Measurements from ENCODE around the gene CRIP3. TPM values are rescaled to one million over a fixed set of nuclear protein-coding genes. Genes with fewer than 3 reads are reported as not detected.

CRIP3 gene
- total and polyA plus RNA-seq, 4 donors = 1.1 to 9.5 (median 2.4) TPM

DNA sequence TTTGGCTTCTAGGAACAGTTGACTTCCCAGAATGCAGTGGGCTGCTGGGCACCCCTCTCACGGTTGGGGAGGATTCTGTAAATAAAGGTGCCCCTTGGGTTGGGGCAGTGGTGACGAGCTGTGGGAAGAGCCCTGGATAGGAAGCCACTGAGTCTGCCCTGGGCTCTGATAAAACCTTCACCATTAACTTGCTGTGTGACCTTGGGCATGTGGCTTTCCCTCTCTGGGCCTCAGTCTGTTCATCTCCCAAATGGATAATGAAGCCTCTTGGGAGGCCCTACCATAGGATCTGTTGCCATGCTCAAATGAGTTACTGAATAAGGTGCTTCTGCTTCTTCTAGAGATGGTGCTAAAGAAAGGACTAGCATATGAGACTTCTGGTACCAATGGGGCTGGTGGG is 3.7 kb downstream of the CRIP3 start:
- Histone ChIP-seq H3K27me3 (ENCODE audit: control insufficient read depth in 4 of 4, insufficient read depth in 4 of 4, low read length in 3 of 4) (no peaks in the 10 kb centered on the region), H3K36me3 (ENCODE audit: control insufficient read depth in 4 of 4, insufficient read depth in 3 of 4, low read depth in 1 of 4, low read length in 3 of 4) (peaks cover 5 to 19% (median 10%) of the 10 kb centered on the region in 4 donors), H3K27ac (ENCODE audit: low read depth in 1 of 2, low read length in 2 of 2) (no peak overlapping the region), H3K4me1 (ENCODE audit: control insufficient read depth in 4 of 4, insufficient read depth in 4 of 4, low read length in 3 of 4) (peaks cover 12 to 57% (median 42%) of the 10 kb centered on the region in 4 donors), H3K9me3 (ENCODE audit: control insufficient read depth in 4 of 4, low read length in 3 of 4) (no peaks in the 10 kb centered on the region), H3K9ac (ENCODE audit: low read depth in 1 of 2, low read length in 2 of 2) (no peak overlapping the region), H3K4me3 (ENCODE audit: low read depth in 1 of 3, low read length in 3 of 3) (no peak overlapping the region)
- TF ChIP-seq CTCF (IDR thresholded peaks at IDR 0.05; ENCODE audit: low read depth, low read length, missing input control) (no peak), JUND (IDR thresholded peaks at IDR 0.05) (no peak), HNF4A (conservative IDR thresholded peaks at IDR 0.05) (no peak), FOXA2 (IDR thresholded peaks at IDR 0.05) (no peak), TAF1 (conservative IDR thresholded peaks at IDR 0.05) (no peak)
- TF ChIP-seq, protein P1, sequence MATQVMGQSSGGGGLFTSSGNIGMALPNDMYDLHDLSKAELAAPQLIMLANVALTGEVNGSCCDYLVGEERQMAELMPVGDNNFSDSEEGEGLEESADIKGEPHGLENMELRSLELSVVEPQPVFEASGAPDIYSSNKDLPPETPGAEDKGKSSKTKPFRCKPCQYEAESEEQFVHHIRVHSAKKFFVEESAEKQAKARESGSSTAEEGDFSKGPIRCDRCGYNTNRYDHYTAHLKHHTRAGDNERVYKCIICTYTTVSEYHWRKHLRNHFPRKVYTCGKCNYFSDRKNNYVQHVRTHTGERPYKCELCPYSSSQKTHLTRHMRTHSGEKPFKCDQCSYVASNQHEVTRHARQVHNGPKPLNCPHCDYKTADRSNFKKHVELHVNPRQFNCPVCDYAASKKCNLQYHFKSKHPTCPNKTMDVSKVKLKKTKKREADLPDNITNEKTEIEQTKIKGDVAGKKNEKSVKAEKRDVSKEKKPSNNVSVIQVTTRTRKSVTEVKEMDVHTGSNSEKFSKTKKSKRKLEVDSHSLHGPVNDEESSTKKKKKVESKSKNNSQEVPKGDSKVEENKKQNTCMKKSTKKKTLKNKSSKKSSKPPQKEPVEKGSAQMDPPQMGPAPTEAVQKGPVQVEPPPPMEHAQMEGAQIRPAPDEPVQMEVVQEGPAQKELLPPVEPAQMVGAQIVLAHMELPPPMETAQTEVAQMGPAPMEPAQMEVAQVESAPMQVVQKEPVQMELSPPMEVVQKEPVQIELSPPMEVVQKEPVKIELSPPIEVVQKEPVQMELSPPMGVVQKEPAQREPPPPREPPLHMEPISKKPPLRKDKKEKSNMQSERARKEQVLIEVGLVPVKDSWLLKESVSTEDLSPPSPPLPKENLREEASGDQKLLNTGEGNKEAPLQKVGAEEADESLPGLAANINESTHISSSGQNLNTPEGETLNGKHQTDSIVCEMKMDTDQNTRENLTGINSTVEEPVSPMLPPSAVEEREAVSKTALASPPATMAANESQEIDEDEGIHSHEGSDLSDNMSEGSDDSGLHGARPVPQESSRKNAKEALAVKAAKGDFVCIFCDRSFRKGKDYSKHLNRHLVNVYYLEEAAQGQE (IDR thresholded peaks at IDR 0.05) = peak; percentile 69
- DNase-seq (ENCODE audit: low spot score) = no peak
- 66% methylated on average over 2 of the region's 2 CpGs for WGBS

DNA sequence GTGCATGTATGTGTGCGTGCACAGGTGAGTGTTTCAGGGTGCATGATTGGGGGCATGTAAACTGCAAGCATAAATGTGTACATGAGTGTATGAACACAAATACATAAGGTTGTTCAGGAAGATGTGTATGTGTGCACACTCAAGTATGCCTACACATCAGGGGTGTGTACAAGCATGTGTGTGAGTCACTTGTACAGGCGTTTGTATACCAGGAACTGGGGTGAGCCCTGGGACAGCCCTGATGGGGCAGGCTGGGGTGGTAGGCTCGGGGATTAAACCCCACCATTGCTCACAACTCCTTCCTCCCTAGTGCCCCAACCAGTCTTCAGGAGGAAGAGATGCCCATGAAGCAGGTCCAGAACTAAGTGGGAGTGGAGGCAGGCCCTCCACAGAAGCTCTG is 4.3 kb downstream of the CRIP3 start:
- Histone ChIP-seq H3K36me3 (ENCODE audit: control insufficient read depth in 4 of 4, insufficient read depth in 3 of 4, low read depth in 1 of 4, low read length in 3 of 4) (peaks cover 5 to 19% (median 10%) of the 10 kb centered on the region in 4 donors), H3K27ac (ENCODE audit: low read depth in 1 of 2, low read length in 2 of 2) (no peak overlapping the region), H3K4me1 (ENCODE audit: control insufficient read depth in 4 of 4, insufficient read depth in 4 of 4, low read length in 3 of 4) (peaks cover 12 to 60% (median 45%) of the 10 kb centered on the region in 4 donors), H3K27me3 (ENCODE audit: control insufficient read depth in 4 of 4, insufficient read depth in 4 of 4, low read length in 3 of 4) (no peaks in the 10 kb centered on the region), H3K9me3 (ENCODE audit: control insufficient read depth in 4 of 4, low read length in 3 of 4) (no peaks in the 10 kb centered on the region), H3K9ac (ENCODE audit: low read depth in 1 of 2, low read length in 2 of 2) (no peak overlapping the region), H3K4me3 (ENCODE audit: low read depth in 1 of 3, low read length in 3 of 3) (no peak overlapping the region)
- 83% methylated on average over 3 of the region's 3 CpGs for WGBS
- no peak for DNase-seq (ENCODE audit: low spot score)
- TF ChIP-seq JUND (IDR thresholded peaks at IDR 0.05) (no peak), GABPA (IDR thresholded peaks at IDR 0.05 in 1 of 2, conservative IDR thresholded peaks at IDR 0.05 in 1 of 2) (no peak), EGR1 (IDR thresholded peaks at IDR 0.05; ENCODE audit: low read depth in 2 of 2) (no peak), NR2F2 (IDR thresholded peaks at IDR 0.05) (no peak), HNF4A (conservative IDR thresholded peaks at IDR 0.05) (no peak), CTCF (IDR thresholded peaks at IDR 0.05; ENCODE audit: low read depth, low read length, missing input control) (no peak), RXRA (IDR thresholded peaks at IDR 0.05) (no peak), MAX (IDR thresholded peaks at IDR 0.05) (no peak), FOXA2 (IDR thresholded peaks at IDR 0.05) (no peak), HNF4G (IDR thresholded peaks at IDR 0.05) (no peak), FOXA1 (IDR thresholded peaks at IDR 0.05) (no peak)
- TF ChIP-seq, protein P2, sequence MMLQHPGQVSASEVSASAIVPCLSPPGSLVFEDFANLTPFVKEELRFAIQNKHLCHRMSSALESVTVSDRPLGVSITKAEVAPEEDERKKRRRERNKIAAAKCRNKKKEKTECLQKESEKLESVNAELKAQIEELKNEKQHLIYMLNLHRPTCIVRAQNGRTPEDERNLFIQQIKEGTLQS (IDR thresholded peaks at IDR 0.05) = no peak
- TF ChIP-seq, protein P1 (IDR thresholded peaks at IDR 0.05) = no peak
